Measurements from ENCODE around the gene SETBP1.

SETBP1 gene

GRCh38 chr18:44876755-44877154 is 196.1 kb downstream of the SETBP1 start (continued):
- TF ChIP-seq ZIC2 (tag by site-specific recombination; IDR thresholded peaks at IDR 0.05) (no peak), ZSCAN5A (tag by site-specific recombination; IDR thresholded peaks at IDR 0.05) (no peak), RBAK (tag by site-specific recombination; IDR thresholded peaks at IDR 0.05) (no peak), ZNF10 (tag by site-specific recombination; IDR thresholded peaks at IDR 0.05) (no peak), ZNF19 (tag by site-specific recombination; IDR thresholded peaks at IDR 0.05; ENCODE audit: low read depth) (no peak), ZNF704 (tag by site-specific recombination; IDR thresholded peaks at IDR 0.05) (no peak), ZNF776 (tag by site-specific recombination; IDR thresholded peaks at IDR 0.05; ENCODE audit: borderline replicate concordance) (no peak), ZSCAN16 (tag by site-specific recombination; IDR thresholded peaks at IDR 0.05) (no peak)

- Histone ChIP-seq H3K9me3 (ENCODE audit: control insufficient read depth, insufficient read depth, low read depth, low read length) (no peaks in the 10 kb centered on the region), H3K36me3 (ENCODE audit: control insufficient read depth in 2 of 2, insufficient read depth in 1 of 2, low read length in 2 of 2) (no peaks in the 10 kb centered on the region), H3K27ac (ENCODE audit: extremely low read depth, low read depth, low read length) (no peak overlapping the region), H3K4me1 (ENCODE audit: control insufficient read depth, insufficient read depth, low read length) (no peaks in the 10 kb centered on the region), H3K4me3 (ENCODE audit: low read depth, low read length) (no peak overlapping the region)
- TF ChIP-seq ZNF23 (tag by site-specific recombination; IDR thresholded peaks at IDR 0.05; ENCODE audit: borderline replicate concordance) (no peak), ZBTB17 (tag by site-specific recombination; IDR thresholded peaks at IDR 0.05) (no peak), BCL11B (tag by site-specific recombination; IDR thresholded peaks at IDR 0.05; ENCODE audit: low read depth) (no peak), ZNF621 (tag by site-specific recombination; IDR thresholded peaks at IDR 0.05) (no peak), PRDM6 (tag by site-specific recombination; IDR thresholded peaks at IDR 0.05) (no peak), ZNF394 (tag by site-specific recombination; IDR thresholded peaks at IDR 0.05; ENCODE audit: borderline replicate concordance) (no peak), ZBTB20 (tag by site-specific recombination; IDR thresholded peaks at IDR 0.05) (no peak), ATF2 (tag by site-specific recombination; IDR thresholded peaks at IDR 0.05; ENCODE audit: low read depth) (no peak), TSHZ1 (tag by site-specific recombination; IDR thresholded peaks at IDR 0.05; ENCODE audit: borderline replicate concordance) (no peak), ZNF791 (tag by site-specific recombination; IDR thresholded peaks at IDR 0.05) (no peak), ZNF37A (tag by site-specific recombination; IDR thresholded peaks at IDR 0.05) (no peak), ZNF580 (tag by site-specific recombination; IDR thresholded peaks at IDR 0.05) (no peak), ZNF223 (tag by site-specific recombination; IDR thresholded peaks at IDR 0.05) (no peak), ZNF133 (tag by site-specific recombination; IDR thresholded peaks at IDR 0.05) (no peak), ZFP41 (tag by site-specific recombination; IDR thresholded peaks at IDR 0.05; ENCODE audit: borderline replicate concordance) (no peak), ZNF558 (tag by site-specific recombination; IDR thresholded peaks at IDR 0.05) (no peak), YY2 (tag by site-specific recombination; IDR thresholded peaks at IDR 0.05) (no peak)
- CTCF ChIA-PET, result interaction anchor here (0.6 kb wide), 1 partner anchor 48 kb away, joined by 3 read pairs; no protein-coding TSS in a partner anchor
- POLR2A ChIA-PET, result no interaction called here
Observed at GRCh38 chr18:44878335-44878734, 197.6 kb downstream of the SETBP1 start.
